ENCODE data around the gene GNG2. TPM values are rescaled to one million over a fixed set of nuclear protein-coding genes. Genes with fewer than 3 reads are reported as not detected.

GNG2 gene
- total RNA-seq, 2 donors from 2014 or later = 6.2 to 6.6 TPM

- TF ChIP-seq POLR2A (IDR thresholded peaks at IDR 0.05) = no peak
- intact Hi-C loops (cut with DNase I) = no loop called here
- Histone ChIP-seq H3K9me3 (no peaks in the 10 kb centered on the region), H3K4me1 (no peaks in the 10 kb centered on the region), H3K27me3 (no peaks in the 10 kb centered on the region), H3K4me3 (no peak overlapping the region), H3K27ac (no peak overlapping the region), H3K36me3 (replicated peaks in 1 of 2; ENCODE audit: insufficient read depth in 1 of 2, low read depth in 2 of 2) (no peaks in the 10 kb centered on the region)
- WGBS, 2 donors = 44 to 45% methylated on average over 3 of the region's 3 CpGs
- DNase-seq = no peak
- no peak for ATAC-seq
These were observed 12.0 kb downstream of the GNG2 start for GRCh38 chr14:51872396-51872795.

DNA sequence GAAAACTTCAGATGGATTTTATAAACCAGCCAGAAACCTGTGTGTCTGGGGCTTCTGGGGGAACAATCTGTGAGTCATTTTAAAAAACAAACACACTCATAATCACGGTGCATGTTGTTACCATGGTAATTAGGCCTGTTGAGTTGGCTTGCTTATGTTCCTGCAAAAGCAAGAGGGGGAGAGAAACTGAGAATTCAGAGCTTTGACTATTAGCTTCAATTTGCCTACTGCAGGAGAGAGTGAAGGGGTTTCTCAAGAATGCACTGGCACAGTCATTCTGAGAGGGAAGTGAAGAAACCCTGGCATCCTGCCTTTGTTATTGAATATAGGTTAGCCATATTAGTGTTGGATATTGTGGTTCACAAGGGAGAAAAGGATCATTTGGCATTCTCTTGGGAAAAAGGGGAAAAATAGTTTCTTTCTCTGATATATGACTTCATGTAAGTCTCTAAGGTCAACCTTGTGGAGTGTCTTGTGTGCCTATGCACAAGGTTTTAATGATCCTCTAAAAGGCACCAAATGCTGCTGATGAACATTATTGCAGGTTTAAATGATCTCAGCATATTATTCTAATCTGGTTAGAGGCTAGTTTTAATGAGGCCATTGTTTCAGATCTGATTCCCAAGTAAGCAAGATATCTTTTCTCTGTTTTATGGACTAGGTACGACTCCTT, 12.9 kb downstream of the GNG2 start:
- Histone ChIP-seq H3K9me3 (no peaks in the 10 kb centered on the region), H3K4me3 (no peak overlapping the region), H3K36me3 (replicated peaks in 1 of 2; ENCODE audit: insufficient read depth in 1 of 2, low read depth in 2 of 2) (no peaks in the 10 kb centered on the region), H3K27ac (peak overlapping the region in 1 of 4 donors; percentile 8), H3K4me1 (no peaks in the 10 kb centered on the region), H3K27me3 (no peaks in the 10 kb centered on the region)
- WGBS, 2 donors = 34 to 35% methylated on average over 2 of the region's 2 CpGs
- DNase-seq (peak in 1 of 4 donors; percentile 19), ATAC-seq (peak; percentile 21)
- TF ChIP-seq POLR2A (IDR thresholded peaks at IDR 0.05) (no peak), CTCF (IDR thresholded peaks at IDR 0.05) (no peak)
- intact Hi-C loops (cut with DNase I) = no loop called here

GRCh38 chr14:51877810-51878209, 17.4 kb downstream of the GNG2 start:
- H3K4me1 ChIP-seq = no peaks in the 10 kb centered on the region
- intact Hi-C loops (cut with DNase I) = no loop called here
- H3K27me3 ChIP-seq = no peaks in the 10 kb centered on the region
- DNase-seq (no peak), ATAC-seq (no peak)
- no peak overlapping the region for H3K4me3 ChIP-seq
- WGBS, 2 donors = 28 to 49% methylated on average over 1 of the region's 1 CpG
- no peaks in the 10 kb centered on the region for H3K9me3 ChIP-seq
- H3K36me3 ChIP-seq (replicated peaks in 1 of 2; ENCODE audit: insufficient read depth in 1 of 2, low read depth in 2 of 2) = no peaks in the 10 kb centered on the region
- TF ChIP-seq CTCF (IDR thresholded peaks at IDR 0.05) = no peak
- TF ChIP-seq POLR2A (IDR thresholded peaks at IDR 0.05) = no peak
- no peak overlapping the region for H3K27ac ChIP-seq

DNA sequence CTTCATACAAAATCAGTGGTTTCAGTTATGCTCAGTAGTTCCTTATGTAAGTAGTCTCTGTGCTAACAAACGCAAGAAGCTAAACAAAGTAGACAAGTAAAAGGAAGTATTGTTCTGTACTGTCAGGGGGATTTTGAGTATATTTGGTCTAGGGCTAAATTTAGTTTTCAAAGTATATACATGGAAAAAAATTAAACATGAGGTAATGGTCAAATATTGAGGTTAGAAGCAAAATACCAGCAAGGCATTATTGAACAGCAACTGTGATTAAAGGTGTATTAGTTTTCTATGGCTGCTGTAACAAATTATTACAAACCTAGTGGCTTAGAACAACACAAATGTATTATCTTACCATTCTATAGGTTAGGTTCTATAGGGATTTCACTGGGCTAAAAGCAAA, 18.8 kb downstream of the GNG2 start:
- Histone ChIP-seq H3K27ac (no peak overlapping the region), H3K36me3 (replicated peaks in 1 of 2; ENCODE audit: insufficient read depth in 1 of 2, low read depth in 2 of 2) (no peaks in the 10 kb centered on the region), H3K27me3 (no peaks in the 10 kb centered on the region), H3K4me1 (no peaks in the 10 kb centered on the region), H3K9me3 (no peaks in the 10 kb centered on the region), H3K4me3 (no peak overlapping the region)
- no peak for TF ChIP-seq CTCF (IDR thresholded peaks at IDR 0.05)
- no peak for TF ChIP-seq POLR2A (IDR thresholded peaks at IDR 0.05)
- intact Hi-C loops (cut with DNase I) = no loop called here
- ATAC-seq = no peak
- WGBS, 2 donors = 75 to 82% methylated on average over 1 of the region's 1 CpG
- no peak for DNase-seq

DNA sequence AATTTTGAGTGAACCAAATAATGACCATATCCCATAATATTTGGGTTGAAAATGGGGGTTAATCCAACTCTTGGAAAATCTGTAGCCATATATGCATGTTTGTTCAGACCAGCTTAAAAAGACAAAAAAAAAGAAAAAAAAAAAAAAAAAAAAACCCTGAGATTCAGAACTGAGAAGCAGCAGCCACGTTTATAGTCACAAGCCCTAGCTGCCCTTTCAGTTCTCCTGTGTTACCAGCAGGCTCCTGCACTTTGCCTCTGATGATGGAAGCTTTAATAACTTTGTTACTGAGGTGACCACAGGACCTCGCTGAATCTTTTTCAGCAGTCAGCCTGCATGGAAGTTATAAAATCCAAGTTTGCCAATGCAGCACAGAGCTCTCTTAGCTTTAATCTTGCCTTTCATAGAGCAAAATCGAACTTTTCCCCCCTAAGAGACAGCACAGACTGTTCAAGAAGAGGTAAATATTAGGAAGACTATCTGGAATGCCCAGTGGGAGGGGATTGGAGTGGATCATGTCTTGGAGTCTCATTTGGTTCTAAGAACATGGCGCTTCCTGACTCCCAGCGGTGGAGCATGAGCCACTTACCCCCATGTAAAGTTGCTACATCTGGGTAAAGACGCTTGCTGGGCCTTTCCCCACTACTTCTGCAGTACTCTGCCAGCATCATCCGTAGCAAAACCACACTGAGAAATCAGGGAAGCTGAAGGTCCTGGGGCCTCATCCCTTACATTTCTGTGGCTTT, 20.6 kb downstream of the GNG2 start:
- Histone ChIP-seq H3K9me3 (no peaks in the 10 kb centered on the region), H3K4me3 (no peak overlapping the region), H3K36me3 (replicated peaks in 1 of 2; ENCODE audit: insufficient read depth in 1 of 2, low read depth in 2 of 2) (no peaks in the 10 kb centered on the region), H3K27me3 (no peaks in the 10 kb centered on the region), H3K27ac (no peak overlapping the region), H3K4me1 (no peaks in the 10 kb centered on the region)
- WGBS, 2 donors = 51 to 63% methylated on average over 7 of the region's 7 CpGs
- ATAC-seq (no peak), DNase-seq (peak in 1 of 4 donors; percentile 11)
- TF ChIP-seq CTCF (IDR thresholded peaks at IDR 0.05) = no peak
- no peak for TF ChIP-seq POLR2A (IDR thresholded peaks at IDR 0.05)
- intact Hi-C loops (cut with DNase I) = no loop called here

Data from body of pancreas (tissue), 4 donors.